Peyer's patch (tissue), 4 donors: ENCODE data around the gene BAAT. TPM values are rescaled to one million over a fixed set of nuclear protein-coding genes. Genes with fewer than 3 reads are reported as not detected.

Experiments
- DNase-seq, 3 donors: peaks; one replicate each; pipeline ENCODE4 v3.0.0-alpha.2; 2017 to 2019
- H3K27ac ChIP-seq, 4 donors: fragments of 200-600 bp; sonication (generic); one replicate each; pipeline ENCODE4 v1.5.1; 2016 to 2019
- H3K27me3 ChIP-seq, 2 donors: fragments of 200-600 bp; sonication (generic); one replicate each; pipeline ENCODE4 v1.5.1; 2019
- H3K36me3 ChIP-seq, 3 donors: fragments of 200-600 bp; sonication (generic); one replicate each; pipeline ENCODE4 v1.5.1; 2016 to 2019
- H3K4me1 ChIP-seq, 4 donors: fragments of 200-600 bp; sonication (generic); one replicate each; pipeline ENCODE4 v1.5.1; 2016 to 2019
- H3K4me3 ChIP-seq, 4 donors: fragments of 200-600 bp; sonication (generic); 1 replicate in 3 of 4; 2 replicates in 1 of 4; pipeline ENCODE4 v1.5.1; 2016 to 2019; ENCODE audit warnings: mild to moderate bottlenecking in 1 of 4
- H3K9me3 ChIP-seq, 4 donors: fragments of 200-600 bp; sonication (generic); one replicate each; pipeline ENCODE4 v1.5.1; 2016 to 2019; ENCODE audit warnings: mild to moderate bottlenecking in 1 of 4
- POLR2A ChIP-seq, 2 donors: fragments of 450-650 bp; IDR thresholded peaks; one replicate each; pipeline ENCODE4 v1.5.1; 2017; ENCODE audit warnings: antibody characterized with exemption in 2 of 2, mild to moderate bottlenecking in 2 of 2, moderate library complexity in 2 of 2
- total RNA-seq, 4 donors: library from RNA; depleted of rRNA; stranded (reverse); fragments of >200 nt; gene quantifications; one replicate each; pipeline ENCODE4 v1.1.0, GENCODE V29; 2016
- TF ChIP-seq, protein P1 (sequence below), 6 experiments: fragments of 450-650 bp in 4 of 6; fragments of 200-600 bp in 2 of 6; sonication (generic) in 1 of 6; IDR thresholded peaks; one replicate each; pipeline ENCODE4 v1.5.1; 2017 to 2019; ENCODE audit warnings: antibody characterized with exemption in 6 of 6, mild to moderate bottlenecking in 3 of 6, moderate library complexity in 1 of 6

The BAAT gene
- total RNA-seq, 4 donors from 2014 or later, result 1.2 TPM; not detected in 3

- Histone ChIP-seq H3K27ac (no peak overlapping the region), H3K27me3 (no peaks in the 10 kb centered on the region), H3K4me1 (no peaks in the 10 kb centered on the region), H3K9me3 (peaks cover 4 to 81% (median 22%) of the 10 kb centered on the region in 4 donors), H3K4me3 (no peak overlapping the region), H3K36me3 (peaks cover 0 to 61% (median 7%) of the 10 kb centered on the region in 3 donors)
- no peak for DNase-seq
- TF ChIP-seq, protein P1, sequence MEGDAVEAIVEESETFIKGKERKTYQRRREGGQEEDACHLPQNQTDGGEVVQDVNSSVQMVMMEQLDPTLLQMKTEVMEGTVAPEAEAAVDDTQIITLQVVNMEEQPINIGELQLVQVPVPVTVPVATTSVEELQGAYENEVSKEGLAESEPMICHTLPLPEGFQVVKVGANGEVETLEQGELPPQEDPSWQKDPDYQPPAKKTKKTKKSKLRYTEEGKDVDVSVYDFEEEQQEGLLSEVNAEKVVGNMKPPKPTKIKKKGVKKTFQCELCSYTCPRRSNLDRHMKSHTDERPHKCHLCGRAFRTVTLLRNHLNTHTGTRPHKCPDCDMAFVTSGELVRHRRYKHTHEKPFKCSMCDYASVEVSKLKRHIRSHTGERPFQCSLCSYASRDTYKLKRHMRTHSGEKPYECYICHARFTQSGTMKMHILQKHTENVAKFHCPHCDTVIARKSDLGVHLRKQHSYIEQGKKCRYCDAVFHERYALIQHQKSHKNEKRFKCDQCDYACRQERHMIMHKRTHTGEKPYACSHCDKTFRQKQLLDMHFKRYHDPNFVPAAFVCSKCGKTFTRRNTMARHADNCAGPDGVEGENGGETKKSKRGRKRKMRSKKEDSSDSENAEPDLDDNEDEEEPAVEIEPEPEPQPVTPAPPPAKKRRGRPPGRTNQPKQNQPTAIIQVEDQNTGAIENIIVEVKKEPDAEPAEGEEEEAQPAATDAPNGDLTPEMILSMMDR (IDR thresholded peaks at IDR 0.05), result no peak
- TF ChIP-seq POLR2A (IDR thresholded peaks at IDR 0.05), result no peak
Observed at GRCh38 chr9:101408374-101409078, 23.7 kb upstream of the BAAT start.

GRCh38 chr9:101403516-101404285 is 18.9 kb upstream of the BAAT start:
- Histone ChIP-seq H3K4me1 (peaks cover 0 to 23% (median 5%) of the 10 kb centered on the region in 4 donors), H3K4me3 (no peak overlapping the region), H3K27ac (no peak overlapping the region), H3K27me3 (no peaks in the 10 kb centered on the region), H3K9me3 (peaks cover 2 to 47% (median 6%) of the 10 kb centered on the region in 4 donors), H3K36me3 (peaks cover 0 to 87% (median 7%) of the 10 kb centered on the region in 3 donors)
- TF ChIP-seq POLR2A (IDR thresholded peaks at IDR 0.05), result no peak
- TF ChIP-seq, protein P1 (IDR thresholded peaks at IDR 0.05), result no peak
- DNase-seq, result no peak

- Histone ChIP-seq H3K4me1 (peaks cover 0 to 37% (median 9%) of the 10 kb centered on the region in 4 donors), H3K4me3 (peak overlapping the region in 2 of 4 donors; percentile 77 to 91), H3K27me3 (no peaks in the 10 kb centered on the region), H3K9me3 (peaks cover 0 to 11% (median 0%) of the 10 kb centered on the region in 4 donors), H3K36me3 (peaks cover 0 to 52% (median 3%) of the 10 kb centered on the region in 3 donors), H3K27ac (no peak overlapping the region)
- TF ChIP-seq, protein P1 (IDR thresholded peaks at IDR 0.05), result no peak
- TF ChIP-seq POLR2A (IDR thresholded peaks at IDR 0.05), result no peak
- no peak for DNase-seq
Observed at GRCh38 chr9:101400120-101400519, 15.3 kb upstream of the BAAT start.

DNA sequence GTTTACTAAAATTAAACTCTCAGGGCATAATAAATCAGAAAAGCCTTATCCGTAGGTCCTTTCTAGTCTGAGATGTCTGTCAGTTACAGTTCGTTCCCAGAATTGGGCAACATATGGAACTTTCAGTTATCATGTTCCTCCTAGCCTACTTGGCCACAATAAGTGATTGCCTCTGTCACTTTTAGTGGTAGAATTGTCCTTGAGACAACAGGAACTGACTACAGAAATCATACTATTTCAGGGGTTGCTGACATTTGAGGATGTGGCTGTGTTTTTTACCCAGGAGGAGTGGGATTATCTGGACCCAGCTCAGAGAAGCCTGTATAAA is 14.8 kb upstream of the BAAT start:
- TF ChIP-seq, protein P1 (IDR thresholded peaks at IDR 0.05), result no peak
- no peak for TF ChIP-seq POLR2A (IDR thresholded peaks at IDR 0.05)
- peaks cover 0 to 9% (median 0%) of the 10 kb centered on the region in 4 donors for H3K9me3 ChIP-seq
- H3K4me3 ChIP-seq, result peak overlapping the region; percentile 58 to 91 (median 76)
- H3K4me1 ChIP-seq, result peaks cover 0 to 37% (median 9%) of the 10 kb centered on the region in 4 donors
- no peaks in the 10 kb centered on the region for H3K27me3 ChIP-seq
- H3K27ac ChIP-seq, result peak overlapping the region in 3 of 4 donors; percentile 86 to 92 (median 89)
- no peak for DNase-seq
- peaks cover 0 to 46% (median 3%) of the 10 kb centered on the region in 3 donors for H3K36me3 ChIP-seq

- Histone ChIP-seq H3K4me3 (peak overlapping the region; percentile 58 to 91 (median 76)), H3K9me3 (peaks cover 0 to 9% (median 0%) of the 10 kb centered on the region in 4 donors), H3K4me1 (peaks cover 0 to 37% (median 9%) of the 10 kb centered on the region in 4 donors), H3K27ac (peak overlapping the region; percentile 86 to 92 (median 88)), H3K36me3 (peaks cover 0 to 41% (median 3%) of the 10 kb centered on the region in 3 donors), H3K27me3 (no peaks in the 10 kb centered on the region)
- TF ChIP-seq, protein P1 (IDR thresholded peaks at IDR 0.05), result no peak
- no peak for TF ChIP-seq POLR2A (IDR thresholded peaks at IDR 0.05)
- DNase-seq, result peak in 1 of 3 donors; percentile 69
Observed at GRCh38 chr9:101398930-101399642, 14.3 kb upstream of the BAAT start.
